LNCAP (cell line): ENCODE results near the gene ERCC3.

Experiments
- TF ChIP-seq, protein P1 (sequence below): fragments of 450-650 bp; IDR thresholded peaks from 2 replicates; pipeline ENCODE4 v1.5.1; 2017; ENCODE audit warnings: mild to moderate bottlenecking

ERCC3 gene

GRCh38 chr2:127231130-127231865, 62.6 kb downstream of the ERCC3 start:
- TF ChIP-seq, protein P1, sequence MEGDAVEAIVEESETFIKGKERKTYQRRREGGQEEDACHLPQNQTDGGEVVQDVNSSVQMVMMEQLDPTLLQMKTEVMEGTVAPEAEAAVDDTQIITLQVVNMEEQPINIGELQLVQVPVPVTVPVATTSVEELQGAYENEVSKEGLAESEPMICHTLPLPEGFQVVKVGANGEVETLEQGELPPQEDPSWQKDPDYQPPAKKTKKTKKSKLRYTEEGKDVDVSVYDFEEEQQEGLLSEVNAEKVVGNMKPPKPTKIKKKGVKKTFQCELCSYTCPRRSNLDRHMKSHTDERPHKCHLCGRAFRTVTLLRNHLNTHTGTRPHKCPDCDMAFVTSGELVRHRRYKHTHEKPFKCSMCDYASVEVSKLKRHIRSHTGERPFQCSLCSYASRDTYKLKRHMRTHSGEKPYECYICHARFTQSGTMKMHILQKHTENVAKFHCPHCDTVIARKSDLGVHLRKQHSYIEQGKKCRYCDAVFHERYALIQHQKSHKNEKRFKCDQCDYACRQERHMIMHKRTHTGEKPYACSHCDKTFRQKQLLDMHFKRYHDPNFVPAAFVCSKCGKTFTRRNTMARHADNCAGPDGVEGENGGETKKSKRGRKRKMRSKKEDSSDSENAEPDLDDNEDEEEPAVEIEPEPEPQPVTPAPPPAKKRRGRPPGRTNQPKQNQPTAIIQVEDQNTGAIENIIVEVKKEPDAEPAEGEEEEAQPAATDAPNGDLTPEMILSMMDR, result no peak

DNA sequence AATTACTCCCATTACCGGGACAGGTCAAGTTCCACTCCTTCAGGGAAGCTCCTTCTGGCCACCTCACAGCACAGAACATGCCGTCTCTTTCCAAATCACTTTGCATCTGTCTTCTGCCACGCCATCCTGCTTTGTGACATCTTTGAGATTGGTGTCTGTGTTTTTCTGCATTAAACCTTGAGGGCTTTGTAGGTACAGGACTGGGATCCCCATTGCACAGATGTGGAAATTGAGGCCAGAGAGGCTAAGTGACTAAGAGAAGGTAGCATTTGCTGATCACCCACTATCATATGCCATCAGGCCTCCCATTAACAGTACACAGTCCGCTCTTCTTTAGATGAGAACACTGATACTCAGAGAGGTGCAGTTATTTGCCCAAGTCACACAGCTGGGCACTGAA, 64.4 kb downstream of the ERCC3 start:
- TF ChIP-seq, protein P1, result no peak

DNA sequence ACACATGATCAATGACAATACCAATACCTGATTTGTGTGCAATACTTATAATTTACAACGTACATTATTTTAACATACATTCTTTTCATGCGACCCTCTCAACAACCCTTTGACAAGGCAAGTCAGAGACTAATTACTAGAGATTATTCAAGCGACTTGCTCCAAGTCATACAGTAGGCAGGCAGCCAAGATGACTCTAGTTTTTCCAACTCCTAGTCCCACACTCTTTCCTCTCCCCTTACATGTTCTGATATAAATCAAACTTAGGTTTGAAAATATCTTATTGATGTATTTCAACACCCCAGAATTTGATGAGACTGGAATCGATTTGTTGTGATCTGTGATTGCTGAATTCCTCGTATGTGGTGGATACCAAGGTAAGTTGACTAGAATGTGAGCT, 65.8 kb downstream of the ERCC3 start:
- TF ChIP-seq, protein P1, result no peak

DNA sequence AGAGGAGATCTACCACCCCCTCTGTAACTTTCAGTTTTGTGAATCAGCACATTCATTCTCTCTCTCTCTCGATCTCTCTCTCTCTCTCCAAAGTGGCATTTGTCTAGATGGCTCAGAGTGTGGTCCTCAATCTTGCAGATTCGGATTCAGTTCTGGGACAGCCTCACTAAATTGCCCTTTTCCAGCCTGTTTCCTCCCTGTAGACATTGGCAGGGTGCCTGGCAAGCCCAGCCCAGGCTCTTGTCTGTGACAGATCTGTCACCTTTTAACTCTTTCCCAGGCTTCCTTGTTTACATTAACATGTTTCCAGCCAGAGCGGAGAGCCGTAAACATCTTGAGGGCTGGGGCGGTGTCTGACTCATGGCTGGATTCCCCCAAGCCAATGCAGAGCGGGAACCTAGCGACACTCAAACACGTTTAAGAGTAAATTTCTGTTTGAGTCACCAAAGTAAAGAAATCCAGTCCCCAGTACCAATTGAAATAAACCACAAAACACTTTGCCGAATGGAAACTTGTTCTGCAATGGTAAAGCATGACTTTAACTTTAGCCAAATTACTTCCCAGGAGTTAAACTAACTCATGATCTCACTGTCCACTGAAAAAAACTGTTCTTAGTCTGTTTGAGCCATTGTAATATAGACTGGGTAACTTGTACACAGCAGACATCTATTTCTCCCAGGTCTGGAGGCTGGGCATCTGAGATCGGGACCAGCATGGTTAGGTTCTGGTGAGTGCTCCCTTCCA, 67.3 kb downstream of the ERCC3 start:
- TF ChIP-seq, protein P1, result no peak

- TF ChIP-seq, protein P1, result no peak
These were observed 67.8 kb downstream of the ERCC3 start for GRCh38 chr2:127226132-127226519.

DNA sequence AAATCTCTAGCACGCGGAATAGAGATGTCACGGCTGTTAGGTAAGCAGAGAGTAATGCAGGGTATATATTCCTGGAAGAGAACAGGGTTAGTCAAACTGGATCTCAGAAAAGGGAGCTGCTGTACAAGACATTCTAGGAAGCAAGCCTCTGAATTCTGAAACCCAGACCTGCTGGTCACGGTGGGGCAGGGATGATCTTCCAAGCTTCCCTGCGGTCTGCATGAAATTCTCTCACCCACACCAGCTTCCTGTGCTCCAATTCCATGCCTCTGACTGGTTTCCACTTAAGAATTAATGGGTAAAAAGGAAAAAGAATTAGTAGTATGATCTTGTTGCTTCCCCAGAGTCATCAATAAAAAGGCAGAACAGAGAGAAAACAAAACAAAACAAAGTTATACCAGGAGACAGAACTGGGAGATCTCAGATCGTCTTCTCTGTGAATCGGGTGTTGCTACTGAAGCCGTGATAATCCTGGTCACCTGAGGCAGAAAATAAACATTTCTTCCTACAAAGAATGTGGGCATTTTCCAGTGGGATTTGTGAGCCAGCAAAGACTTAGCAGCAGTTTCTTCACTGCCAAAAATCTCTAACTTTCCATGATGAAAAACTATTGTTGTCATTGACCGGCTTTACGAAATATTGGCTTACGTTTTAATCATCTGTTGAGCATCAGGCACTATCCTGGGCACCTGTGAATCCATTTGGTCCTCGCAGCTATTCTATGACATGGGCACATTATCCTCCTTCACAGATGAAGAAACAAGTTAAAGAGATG, 68.6 kb downstream of the ERCC3 start:
- TF ChIP-seq, protein P1, result no peak

DNA sequence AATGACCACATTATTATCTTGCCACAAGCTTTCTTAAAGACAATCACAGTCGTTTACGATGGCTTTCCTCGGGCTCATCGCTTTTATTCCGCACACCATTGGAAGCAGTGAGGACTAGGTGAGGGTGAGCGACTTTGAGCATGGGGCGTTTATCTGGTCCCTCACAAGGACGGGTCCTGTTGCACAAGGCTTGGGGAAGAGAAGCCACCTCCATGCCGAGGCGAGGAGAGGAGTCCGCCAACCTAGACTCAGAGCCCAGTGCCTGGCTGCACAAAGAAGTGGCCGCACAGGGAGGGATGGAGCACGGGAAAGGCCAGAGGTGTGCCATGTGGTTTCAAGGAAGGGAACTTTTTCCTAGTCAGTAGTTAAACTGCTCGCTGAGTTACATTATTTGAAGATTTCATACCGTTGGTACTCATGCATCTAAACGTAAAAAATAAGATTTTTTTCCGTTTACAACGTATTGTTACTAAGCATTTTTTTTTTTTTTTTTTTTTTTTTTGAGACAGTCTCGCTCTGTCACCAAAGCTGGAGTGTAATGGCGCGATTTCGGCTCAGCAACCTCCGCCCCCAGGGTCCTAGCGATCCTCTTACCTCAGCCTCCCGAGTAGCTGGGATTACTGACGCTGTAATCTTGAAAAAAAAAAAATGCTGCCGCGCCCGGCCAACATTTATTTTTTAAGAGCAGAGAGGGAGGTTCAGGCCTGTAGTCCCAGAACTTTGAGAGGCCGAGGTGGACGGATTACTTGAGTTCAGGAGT, 73.0 kb downstream of the ERCC3 start:
- TF ChIP-seq, protein P1, result no peak
